ENCODE measurements around the gene TIMM10. TPM values are rescaled to one million over a fixed set of nuclear protein-coding genes. Genes with fewer than 3 reads are reported as not detected.

The TIMM10 gene
- total RNA-seq: 100 to 1,000 TPM in 1 of 2 donors, 10 to 100 TPM in 1; 77.6 to 131 TPM

- no peaks in the 10 kb centered on the region for H3K27me3 Mint-ChIP-seq
- H3K4me1 Mint-ChIP-seq (ENCODE audit: low read depth in 2 of 2): peaks cover 22 to 29% of the 10 kb centered on the region in 2 donors
- ATAC-seq: peak; percentile 98
- peaks cover 12% of the 10 kb centered on the region for H3K36me3 Mint-ChIP-seq
- H3K9me3 Mint-ChIP-seq: no peaks in the 10 kb centered on the region
- H3K4me3 Mint-ChIP-seq: peak within 1 kb of the TSS; percentile 98
- peak; percentile 96 for DNase-seq (ENCODE audit: low spot score)
- H3K27ac Mint-ChIP-seq: peak within 1 kb of the TSS; percentile 88 to 99
Measured at GRCh38 chr11:57530596-57531507, at the start of gene TIMM10. Gene TIMM10 (minus strand): TSS chr11:57530754. CDS start chr11:57530189, 565 bp downstream.

- Mint-ChIP-seq H3K9me3 (no peaks in the 10 kb centered on the region), H3K4me1 (ENCODE audit: low read depth in 2 of 2) (no peaks in the 10 kb centered on the region), H3K36me3 (no peaks in the 10 kb centered on the region), H3K27me3 (peaks cover 0 to 2% of the 10 kb centered on the region in 2 donors), H3K27ac (no peak overlapping the region), H3K4me3 (no peak overlapping the region)
- ATAC-seq (no peak), DNase-seq (ENCODE audit: low spot score) (no peak)
Measured at GRCh38 chr11:57574061-57574460, 43.5 kb upstream of the TIMM10 start.

- Mint-ChIP-seq H3K36me3 (no peaks in the 10 kb centered on the region), H3K9me3 (no peaks in the 10 kb centered on the region), H3K27me3 (peaks cover 0 to 2% of the 10 kb centered on the region in 2 donors), H3K4me1 (ENCODE audit: low read depth in 2 of 2) (peaks cover 10 to 14% of the 10 kb centered on the region in 2 donors), H3K27ac (peak overlapping the region in 1 of 2 donors; percentile 63), H3K4me3 (no peak overlapping the region)
- DNase-seq (ENCODE audit: low spot score) (no peak), ATAC-seq (no peak)
Measured at GRCh38 chr11:57571606-57572005, 41.1 kb upstream of the TIMM10 start.

- peak in 1 of 2 donors; percentile 13 for ATAC-seq
- peaks cover 31 to 34% of the 10 kb centered on the region in 2 donors for H3K4me1 Mint-ChIP-seq (ENCODE audit: low read depth in 2 of 2)
Measured at GRCh38 chr11:57568330-57568766, 37.8 kb upstream of the TIMM10 start.

GRCh38 chr11:57567515-57568329, 37.2 kb upstream of the TIMM10 start, which contains the start of gene UBE2L6:
Gene UBE2L6 (minus strand): TSS chr11:57567672. CDS start chr11:57567611, 61 bp downstream.
- DNase-seq (ENCODE audit: low spot score) (peak; percentile 74), ATAC-seq (peak; percentile 85 to 86)
- H3K9me3 Mint-ChIP-seq: no peaks in the 10 kb centered on the region
- no peaks in the 10 kb centered on the region for H3K27me3 Mint-ChIP-seq
- peak within 1 kb of the TSS; percentile 99 for H3K4me3 Mint-ChIP-seq
- peaks cover 35 to 36% of the 10 kb centered on the region in 2 donors for H3K4me1 Mint-ChIP-seq (ENCODE audit: low read depth in 2 of 2)
- no peaks in the 10 kb centered on the region for H3K36me3 Mint-ChIP-seq
- peak within 1 kb of the TSS; percentile 97 to 100 for H3K27ac Mint-ChIP-seq

More at GRCh38 chr11:57568330-57568766, 37.8 kb upstream of the TIMM10 start:
- DNase-seq (ENCODE audit: low spot score): peak; percentile 81
- Mint-ChIP-seq H3K9me3 (no peaks in the 10 kb centered on the region), H3K36me3 (no peaks in the 10 kb centered on the region), H3K4me3 (peak overlapping the region; percentile 99), H3K27me3 (no peaks in the 10 kb centered on the region), H3K27ac (peak overlapping the region; percentile 97 to 100)

- DNase-seq (ENCODE audit: low spot score) (no peak), ATAC-seq (peak; percentile 37 to 52)
- H3K27me3 Mint-ChIP-seq: no peaks in the 10 kb centered on the region
- H3K36me3 Mint-ChIP-seq: no peaks in the 10 kb centered on the region
- H3K9me3 Mint-ChIP-seq: no peaks in the 10 kb centered on the region
- H3K4me3 Mint-ChIP-seq: peak overlapping the region; percentile 99
- H3K4me1 Mint-ChIP-seq (ENCODE audit: low read depth in 2 of 2): peaks cover 38 to 40% of the 10 kb centered on the region in 2 donors
- H3K27ac Mint-ChIP-seq: peak overlapping the region; percentile 97 to 100
Measured at GRCh38 chr11:57566905-57567514, 36.5 kb upstream of the TIMM10 start.

- H3K9me3 Mint-ChIP-seq: no peaks in the 10 kb centered on the region
- H3K4me3 Mint-ChIP-seq: peak overlapping the region; percentile 99
- no peaks in the 10 kb centered on the region for H3K27me3 Mint-ChIP-seq
- H3K27ac Mint-ChIP-seq: peak overlapping the region; percentile 97 to 100
- H3K4me1 Mint-ChIP-seq (ENCODE audit: low read depth in 2 of 2): peaks cover 45 to 47% of the 10 kb centered on the region in 2 donors
- ATAC-seq (peak; percentile 56 to 76), DNase-seq (ENCODE audit: low spot score) (no peak)
- no peaks in the 10 kb centered on the region for H3K36me3 Mint-ChIP-seq
Measured at GRCh38 chr11:57566005-57566904, 35.7 kb upstream of the TIMM10 start.

GRCh38 chr11:57562596-57562995, 32.0 kb upstream of the TIMM10 start:
- peaks cover 45 to 49% of the 10 kb centered on the region in 2 donors for H3K4me1 Mint-ChIP-seq (ENCODE audit: low read depth in 2 of 2)
- H3K27me3 Mint-ChIP-seq: no peaks in the 10 kb centered on the region
- H3K9me3 Mint-ChIP-seq: no peaks in the 10 kb centered on the region
- ATAC-seq: no peak
- no peaks in the 10 kb centered on the region for H3K36me3 Mint-ChIP-seq
- H3K4me3 Mint-ChIP-seq: no peak overlapping the region
- DNase-seq (ENCODE audit: low spot score): no peak
- peak overlapping the region; percentile 97 to 100 for H3K27ac Mint-ChIP-seq

- peaks cover 4% of the 10 kb centered on the region for H3K36me3 Mint-ChIP-seq
- H3K27me3 Mint-ChIP-seq: no peaks in the 10 kb centered on the region
Measured at GRCh38 chr11:57560146-57560545, 29.6 kb upstream of the TIMM10 start.

GRCh38 chr11:57556041-57556440, 25.5 kb upstream of the TIMM10 start:
- Mint-ChIP-seq H3K27me3 (no peaks in the 10 kb centered on the region), H3K36me3 (peaks cover 15% of the 10 kb centered on the region), H3K4me3 (no peak overlapping the region), H3K9me3 (no peaks in the 10 kb centered on the region), H3K27ac (no peak overlapping the region), H3K4me1 (ENCODE audit: low read depth in 2 of 2) (peaks cover 2 to 8% of the 10 kb centered on the region in 2 donors)
- DNase-seq (ENCODE audit: low spot score) (no peak), ATAC-seq (no peak)

More at GRCh38 chr11:57560146-57560545, 29.6 kb upstream of the TIMM10 start:
- Mint-ChIP-seq H3K4me1 (ENCODE audit: low read depth in 2 of 2) (peaks cover 26 to 32% of the 10 kb centered on the region in 2 donors), H3K27ac (no peak overlapping the region), H3K9me3 (no peaks in the 10 kb centered on the region), H3K4me3 (no peak overlapping the region)
- DNase-seq (ENCODE audit: low spot score) (no peak), ATAC-seq (no peak)

- H3K9me3 Mint-ChIP-seq: no peaks in the 10 kb centered on the region
- H3K4me3 Mint-ChIP-seq: no peak overlapping the region
- no peak overlapping the region for H3K27ac Mint-ChIP-seq
- peaks cover 0 to 6% of the 10 kb centered on the region in 2 donors for H3K4me1 Mint-ChIP-seq (ENCODE audit: low read depth in 2 of 2)
- no peaks in the 10 kb centered on the region for H3K27me3 Mint-ChIP-seq
- H3K36me3 Mint-ChIP-seq: peaks cover 15% of the 10 kb centered on the region
- no peak for DNase-seq (ENCODE audit: low spot score)
- ATAC-seq: no peak
Measured at GRCh38 chr11:57555393-57555792, 24.8 kb upstream of the TIMM10 start.

GRCh38 chr11:57552479-57552878, 21.9 kb upstream of the TIMM10 start:
- no peaks in the 10 kb centered on the region for H3K27me3 Mint-ChIP-seq
- DNase-seq (ENCODE audit: low spot score) (no peak), ATAC-seq (no peak)
- peak overlapping the region in 1 of 2 donors; percentile 33 for H3K27ac Mint-ChIP-seq
- no peak overlapping the region for H3K4me3 Mint-ChIP-seq
- H3K4me1 Mint-ChIP-seq (ENCODE audit: low read depth in 2 of 2): peaks cover 5 to 9% of the 10 kb centered on the region in 2 donors
- H3K9me3 Mint-ChIP-seq: no peaks in the 10 kb centered on the region
- H3K36me3 Mint-ChIP-seq: peaks cover 15% of the 10 kb centered on the region
